Smooth muscle cell (in vitro differentiated cells): ENCODE data around the gene MINPP1. TPM values are rescaled to one million over a fixed set of nuclear protein-coding genes. Genes with fewer than 3 reads are reported as not detected.

Experiments
- DNase-seq: peaks from one replicate; lab custom pipeline; 2025; ENCODE audit not compliant: unreplicated experiment; lab: John Stamatoyannopoulos, UW
- H2AFZ ChIP-seq: fragments of 200-600 bp; sonication (generic); 2 replicates; pipeline ENCODE4 v1.6.0; 2016; ENCODE audit warnings: antibody characterized with exemption, low read depth, mild to moderate bottlenecking
- H3F3A ChIP-seq: fragments of 200-600 bp; sonication (generic); 2 replicates; pipeline ENCODE4 v1.6.0; 2017; ENCODE audit warnings: antibody characterized with exemption, low read depth
- H3K27ac ChIP-seq: fragments of 200-600 bp; sonication (generic); 2 replicates; pipeline ENCODE4 v1.5.1; 2016; ENCODE audit warnings: low read depth, mild to moderate bottlenecking
- H3K27me3 ChIP-seq: fragments of 200-600 bp; sonication (generic); 2 replicates; pipeline ENCODE4 v1.6.1; 2016; ENCODE audit warnings: low read depth, mild to moderate bottlenecking
- H3K36me3 ChIP-seq: fragments of 200-600 bp; sonication (generic); 2 replicates; pipeline ENCODE4 v1.5.1; 2016; ENCODE audit warnings: low read depth
- H3K4me1 ChIP-seq: fragments of 200-600 bp; sonication (generic); 2 replicates; pipeline ENCODE4 v1.5.1; 2016; ENCODE audit warnings: low read depth
- H3K4me2 ChIP-seq: fragments of 200-600 bp; sonication (generic); 2 replicates; pipeline ENCODE4 v1.6.0; 2016; ENCODE audit warnings: mild to moderate bottlenecking
- H3K4me3 ChIP-seq: fragments of 200-600 bp; sonication (generic); 2 replicates; pipeline ENCODE4 v1.5.1; 2016; ENCODE audit warnings: mild to moderate bottlenecking
- H3K79me2 ChIP-seq: fragments of 200-600 bp; sonication (generic); 2 replicates; pipeline ENCODE4 v1.6.0; 2016; ENCODE audit warnings: low read depth, mild to moderate bottlenecking
- H3K9ac ChIP-seq: fragments of 200-600 bp; sonication (generic); 2 replicates; pipeline ENCODE4 v1.6.0; 2016; ENCODE audit warnings: low read depth
- H3K9me3 ChIP-seq: fragments of 200-600 bp; sonication (generic); replicated peaks from 2 replicates; pipeline ENCODE4 v1.5.1; 2016; ENCODE audit warnings: low read depth
- H4K20me1 ChIP-seq: fragments of 200-600 bp; sonication (generic); 2 replicates; pipeline ENCODE4 v1.6.0; 2016; ENCODE audit warnings: low read depth
- CTCF ChIP-seq: fragments of 200-600 bp; sonication (generic); IDR thresholded peaks from 2 replicates; pipeline ENCODE4 v1.5.1; 2017; ENCODE audit warnings: borderline replicate concordance, mild to moderate bottlenecking, antibody characterized with exemption; ENCODE audit not compliant: insufficient read depth, poor library complexity, severe bottlenecking
- WGBS: methylation state at CpG from one replicate; pipeline ENCODE4 v1.1.7; 2016; ENCODE audit warnings: low lambda C conversion rate; 5-methylcytosine and 5-hydroxymethylcytosine counted together
- polyA plus RNA-seq: library from polyadenylated mRNA; unstranded; fragments of >200 nt; fragmentation: Nextera tagmentation; extraction: Ambion mirVana; gene quantifications from 2 replicates; pipeline ENCODE4 v1.2.1, GENCODE V29; 2016
- total RNA-seq: library from RNA; depleted of rRNA; stranded (reverse); fragments of >200 nt; gene quantifications from 2 replicates; pipeline ENCODE4 v1.2.3, GENCODE V29; 2014

Gene MINPP1
- total and polyA plus RNA-seq, 2 experiments from 2014 or later, result 24.5 to 31.7 TPM

- Histone ChIP-seq H3K4me2 (peak overlapping the region; percentile 40), H3K4me3 (no peak overlapping the region), H3K9me3 (no peaks in the 10 kb centered on the region), H3K4me1 (no peaks in the 10 kb centered on the region), H3K27me3 (no peaks in the 10 kb centered on the region), H3K79me2 (no peaks in the 10 kb centered on the region), H3K27ac (no peak overlapping the region), H3K36me3 (no peaks in the 10 kb centered on the region), H2AFZ (peak overlapping the region; percentile 6), H3K9ac (no peak overlapping the region), H3F3A (no peaks in the 10 kb centered on the region), H4K20me1 (no peaks in the 10 kb centered on the region)
- WGBS, result 93% methylated on average over 1 of the region's 1 CpG
- no peak for DNase-seq
- TF ChIP-seq CTCF, result no peak
These were observed 74.9 kb downstream of the MINPP1 start for GRCh38 chr10:87579563-87579962.

GRCh38 chr10:87580016-87580415 lies 75.3 kb downstream of the MINPP1 start:
- H3K9me3 ChIP-seq, result no peaks in the 10 kb centered on the region
- H3K4me1 ChIP-seq, result no peaks in the 10 kb centered on the region
- no peaks in the 10 kb centered on the region for H3K27me3 ChIP-seq
- TF ChIP-seq CTCF, result no peak
- no peak overlapping the region for H3K4me3 ChIP-seq
- no peak overlapping the region for H3K27ac ChIP-seq
- no peaks in the 10 kb centered on the region for H3K79me2 ChIP-seq
- no peaks in the 10 kb centered on the region for H3K36me3 ChIP-seq
- WGBS, result 100% methylated on average over 1 of the region's 1 CpG
- no peak overlapping the region for H3K9ac ChIP-seq
- no peak for DNase-seq
- H3F3A ChIP-seq, result no peaks in the 10 kb centered on the region
- no peaks in the 10 kb centered on the region for H4K20me1 ChIP-seq
- no peak overlapping the region for H3K4me2 ChIP-seq
- no peak overlapping the region for H2AFZ ChIP-seq

GRCh38 chr10:87585565-87586514 lies 81.1 kb downstream of the MINPP1 start:
- Histone ChIP-seq H3K4me2 (no peak overlapping the region), H3K27ac (no peak overlapping the region), H4K20me1 (no peaks in the 10 kb centered on the region), H3K36me3 (no peaks in the 10 kb centered on the region), H3K9me3 (no peaks in the 10 kb centered on the region), H3K4me1 (no peaks in the 10 kb centered on the region), H3K79me2 (no peaks in the 10 kb centered on the region), H3K4me3 (no peak overlapping the region), H2AFZ (no peak overlapping the region), H3F3A (no peaks in the 10 kb centered on the region), H3K27me3 (no peaks in the 10 kb centered on the region), H3K9ac (no peak overlapping the region)
- no peak for DNase-seq
- 89% methylated on average over 5 of the region's 5 CpGs for WGBS
- TF ChIP-seq CTCF, result no peak
